ENCODE measurements around the gene EPHA2. TPM values are rescaled to one million over a fixed set of nuclear protein-coding genes. Genes with fewer than 3 reads are reported as not detected.

Gene EPHA2
- total RNA-seq, 1 donor from 2014 or later = 1.2 TPM

GRCh38 chr1:16184557-16185303 is 28.9 kb upstream of the EPHA2 start:
- DNase-seq (ENCODE audit: low spot score in 2 of 2) (no peak), FAIRE-seq (no peak)

- no peak for DNase-seq (ENCODE audit: low spot score in 2 of 2)
- FAIRE-seq = no peak
Measured at GRCh38 chr1:16183765-16184556, 28.1 kb upstream of the EPHA2 start.

- FAIRE-seq = no peak
Measured at GRCh38 chr1:16183179-16183578, 27.3 kb upstream of the EPHA2 start.

GRCh38 chr1:16181887-16182719 is 26.2 kb upstream of the EPHA2 start:
- DNase-seq (ENCODE audit: low spot score in 2 of 2) (peak in 1 of 2 donors; percentile 46), FAIRE-seq (no peak)

More at GRCh38 chr1:16183179-16183578, 27.3 kb upstream of the EPHA2 start:
- no peak for DNase-seq (ENCODE audit: low spot score in 2 of 2)

GRCh38 chr1:16180291-16180824 is 24.5 kb upstream of the EPHA2 start:
- no peak for FAIRE-seq

GRCh38 chr1:16178596-16179497 is 23.0 kb upstream of the EPHA2 start:
- FAIRE-seq (no peak), DNase-seq (ENCODE audit: low spot score in 2 of 2) (no peak)

More at GRCh38 chr1:16180291-16180824, 24.5 kb upstream of the EPHA2 start:
- DNase-seq (ENCODE audit: low spot score in 2 of 2) = no peak

GRCh38 chr1:16177306-16177705 is 21.4 kb upstream of the EPHA2 start:
- DNase-seq (ENCODE audit: low spot score in 2 of 2) = no peak
- FAIRE-seq = no peak

- DNase-seq (ENCODE audit: low spot score in 2 of 2) (no peak), FAIRE-seq (no peak)
Measured at GRCh38 chr1:16176653-16177052, 20.8 kb upstream of the EPHA2 start.

- DNase-seq (ENCODE audit: low spot score in 2 of 2) (peak in 1 of 2 donors; percentile 79), FAIRE-seq (no peak)
Measured at GRCh38 chr1:16175610-16176553, 20.0 kb upstream of the EPHA2 start.

GRCh38 chr1:16174886-16175598 is 19.2 kb upstream of the EPHA2 start:
- DNase-seq (ENCODE audit: low spot score in 2 of 2) (no peak), FAIRE-seq (no peak)

GRCh38 chr1:16174261-16174868 is 18.5 kb upstream of the EPHA2 start:
- FAIRE-seq (no peak), DNase-seq (ENCODE audit: low spot score in 2 of 2) (no peak)

GRCh38 chr1:16173447-16174260 is 17.8 kb upstream of the EPHA2 start:
- no peak for FAIRE-seq
- no peak for DNase-seq (ENCODE audit: low spot score in 2 of 2)

GRCh38 chr1:16172964-16173446 is 17.1 kb upstream of the EPHA2 start:
- FAIRE-seq (no peak), DNase-seq (ENCODE audit: low spot score in 2 of 2) (no peak)

- DNase-seq (ENCODE audit: low spot score in 2 of 2) (no peak), FAIRE-seq (no peak)
Measured at GRCh38 chr1:16172218-16172830, 16.5 kb upstream of the EPHA2 start.

- FAIRE-seq (no peak), DNase-seq (ENCODE audit: low spot score in 2 of 2) (no peak)
Measured at GRCh38 chr1:16171314-16172151, 15.7 kb upstream of the EPHA2 start.

Measured in frontal cortex (tissue), 4 donors.